NCI-H526 treated with DMSO at 0.1 percent for 48 hours (cell line): ENCODE data around the gene OR4K15.
"Not testable (repeated sequence)": the region's sequence is repeated elsewhere in the genome, so short reads cannot be mapped to it uniquely, and the experiment has no call there.

Experiments used
- DNase-seq: peaks from one replicate; lab custom pipeline; 2025; lab: John Stamatoyannopoulos, UW

Gene OR4K15

GRCh38 chr14:19975291-19975690, at the start of gene OR4K15:
OR4K15 (plus strand) TSS chr14:19975591; CDS start chr14:19975591, 0 bp downstream.
- DNase-seq, result no peak

GRCh38 chr14:19930617-19931016, 44.8 kb upstream of the OR4K15 start, which contains the start of gene OR4K1:
OR4K1 (plus strand) TSS chr14:19930917; CDS start chr14:19935667, 4,750 bp downstream.
- no peak for DNase-seq

GRCh38 chr14:19941668-19942067, 33.7 kb upstream of the OR4K15 start:
- no peak for DNase-seq

DNA sequence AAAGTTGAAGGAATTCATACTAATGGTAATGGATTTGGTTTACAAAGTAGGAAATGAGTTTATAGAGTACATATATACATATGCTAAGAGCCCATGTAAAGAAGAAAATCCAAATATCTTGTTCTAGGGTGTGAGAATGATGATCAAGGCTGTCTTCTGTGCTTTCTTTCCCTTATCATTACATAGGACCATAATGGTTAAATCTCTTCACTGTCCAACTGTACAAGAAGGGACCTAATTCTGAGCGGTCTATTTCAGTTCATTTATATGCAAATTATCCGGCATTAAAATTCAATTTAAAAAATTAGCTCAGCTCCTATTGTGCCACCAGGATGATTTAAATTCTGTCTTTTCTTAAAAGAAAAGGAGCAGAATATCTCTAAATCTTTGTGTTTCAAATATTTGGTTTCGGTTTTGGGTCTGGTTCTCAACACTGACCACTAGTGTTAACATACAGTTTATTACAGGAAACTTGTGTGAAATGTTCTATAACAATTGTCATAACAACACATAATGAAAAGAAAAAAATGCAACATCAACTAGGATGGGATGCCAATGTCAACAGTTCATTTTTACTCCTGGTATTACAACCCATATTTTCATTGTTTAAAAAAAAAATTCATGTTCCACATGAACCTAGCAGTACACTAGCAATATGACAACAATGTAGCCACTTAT, 27.8 kb upstream of the OR4K15 start:
- no peak for DNase-seq

- DNase-seq, result no peak
These were observed 26.2 kb upstream of the OR4K15 start for GRCh38 chr14:19949218-19949617.

DNA sequence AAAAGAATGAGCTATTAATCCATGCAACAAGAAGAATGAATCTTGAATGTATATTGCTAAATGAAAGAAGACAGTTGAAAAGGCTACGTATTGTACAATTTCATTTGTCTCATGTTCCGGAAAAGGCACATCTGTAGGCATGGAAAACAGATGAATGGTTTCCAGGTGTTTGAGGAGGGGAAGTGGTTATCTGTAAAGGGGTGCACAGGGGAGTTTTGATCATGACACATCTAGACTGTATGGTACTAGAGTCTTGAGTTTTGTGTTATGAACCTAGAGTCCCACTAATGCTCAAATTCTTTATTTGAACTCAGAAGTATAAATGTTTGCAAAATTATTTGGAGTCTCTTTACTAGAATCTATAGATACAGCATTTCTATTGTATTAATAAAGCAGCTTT, 5.7 kb upstream of the OR4K15 start:
- not testable (repeated sequence) for DNase-seq

GRCh38 chr14:19974844-19975243, 547 bp upstream of the OR4K15 start:
- DNase-seq, result no peak

DNA sequence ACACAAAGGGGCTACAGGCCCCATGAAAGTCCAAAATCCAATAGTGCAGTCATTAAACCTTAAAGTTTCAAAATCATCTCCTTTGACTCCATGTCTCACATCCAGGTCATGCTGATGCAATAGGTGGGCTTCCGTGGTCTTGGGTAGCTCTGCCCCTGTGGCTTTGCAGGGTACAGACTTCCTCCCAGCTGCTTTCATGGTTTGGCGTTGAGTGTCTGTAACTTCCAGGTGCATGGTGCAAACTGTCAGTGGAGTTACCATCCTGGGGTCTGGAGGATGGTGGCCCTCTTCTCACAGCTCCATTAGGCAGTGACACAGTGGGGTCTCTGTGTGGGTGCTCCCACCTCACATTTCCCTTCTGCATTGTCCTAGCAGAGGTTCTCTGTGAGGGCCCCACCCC, 18.0 kb downstream of the OR4K15 start:
- DNase-seq, result no peak

DNA sequence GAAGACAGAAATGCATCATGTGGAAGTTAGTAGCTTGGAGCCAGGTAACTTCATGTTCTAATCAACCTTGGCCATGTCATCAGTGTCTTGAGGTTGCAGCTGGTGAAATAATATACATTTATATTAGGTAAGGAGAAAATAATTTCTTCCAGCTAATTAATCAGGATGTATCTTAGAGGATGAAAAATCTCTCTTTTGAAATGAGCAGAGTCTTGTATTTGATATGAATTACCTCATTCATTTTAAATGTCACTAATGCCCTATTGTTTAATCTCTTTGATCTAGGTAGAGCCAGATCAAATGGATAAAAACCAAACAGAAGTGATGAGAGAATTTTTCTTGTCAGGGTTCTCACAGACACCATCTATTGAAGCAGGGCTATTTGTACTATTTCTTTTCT, 26.5 kb downstream of the OR4K15 start, which contains the start of gene OR4Q2:
Gene OR4Q2 (plus strand): TSS at position 301 of the 400 bp plus-strand sequence.
- no peak for DNase-seq

- DNase-seq, result no peak
These were observed 26.9 kb downstream of the OR4K15 start for GRCh38 chr14:20002319-20002718.

DNA sequence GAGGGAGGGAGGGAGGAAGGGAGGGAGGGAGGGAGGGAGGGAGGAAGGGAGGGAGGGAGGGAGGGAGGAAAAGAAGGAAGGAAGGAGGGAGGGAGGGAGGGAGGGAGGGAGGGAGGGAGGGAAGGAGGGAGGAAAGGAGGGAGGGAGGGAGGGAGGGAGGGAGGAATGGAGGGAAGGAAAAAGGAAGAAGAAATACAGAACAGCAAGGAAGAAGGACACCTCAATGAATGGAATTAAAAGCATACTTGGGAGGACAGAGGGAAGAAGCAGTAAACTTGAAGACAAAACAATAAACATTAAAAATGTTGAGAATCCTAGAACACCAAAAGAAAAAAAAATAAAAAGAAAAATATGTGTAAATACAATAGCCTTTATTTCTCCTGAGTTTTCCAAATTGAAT, 32.8 kb downstream of the OR4K15 start:
- no peak for DNase-seq

- no peak for DNase-seq
These were observed 44.0 kb downstream of the OR4K15 start, which contains the start of gene OR4K14 for GRCh38 chr14:20019257-20019865. OR4K14 (minus strand) TSS chr14:20019307; CDS start chr14:20015193, 4,114 bp downstream.
